Naive B cell (primary cell): ENCODE data around the gene RAB31. TPM values are rescaled to one million over a fixed set of nuclear protein-coding genes. Genes with fewer than 3 reads are reported as not detected.

Experiments used
- ATAC-seq, 2 donors: fragments of 150-1000 bp; cut with Tn5 transposase; 2 replicates each; pipeline ENCODE4 v1.10.0; 2021; ENCODE audit warnings: low read depth in 2 of 2, mild to moderate bottlenecking in 2 of 2, moderate library complexity in 2 of 2
- DNase-seq: peaks from one replicate; pipeline ENCODE4 v3.0.0; 2022
- H3K27ac Mint-ChIP-seq, 6 donors: one replicate each; pipeline ENCODE4 v1.8.0; 2020 to 2022; ENCODE audit warnings: mild to moderate bottlenecking in 6 of 6, mixed read lengths in 6 of 6, moderate library complexity in 5 of 6, inconsistent platforms in 2 of 6
- H3K27me3 Mint-ChIP-seq, 3 donors: one replicate each; pipeline ENCODE4 v1.8.0; 2021 to 2022; ENCODE audit warnings: mixed read lengths in 3 of 3, mild to moderate bottlenecking in 1 of 3
- H3K36me3 Mint-ChIP-seq, 2 donors: one replicate each; pipeline ENCODE4 v1.8.0; 2020 to 2022; ENCODE audit warnings: mixed read lengths in 2 of 2, inconsistent platforms in 1 of 2, mild to moderate bottlenecking in 1 of 2
- H3K4me1 Mint-ChIP-seq, 3 donors: one replicate each; pipeline ENCODE4 v1.8.0; 2020 to 2022; ENCODE audit warnings: mixed read lengths in 3 of 3, inconsistent platforms in 1 of 3, mild to moderate bottlenecking in 1 of 3, moderate library complexity in 1 of 3
- H3K4me3 Mint-ChIP-seq, 8 donors: one replicate each; pipeline ENCODE4 v1.8.0; 2020 to 2022; ENCODE audit warnings: mild to moderate bottlenecking in 8 of 8, mixed read lengths in 8 of 8, moderate library complexity in 8 of 8, inconsistent platforms in 2 of 8
- H3K9me3 Mint-ChIP-seq, 7 donors: one replicate each; pipeline ENCODE4 v1.8.0; 2020 to 2022; ENCODE audit warnings: mixed read lengths in 7 of 7, mild to moderate bottlenecking in 5 of 7, inconsistent platforms in 2 of 7, moderate library complexity in 1 of 7
- polyA plus RNA-seq, 6 donors: library from polyadenylated mRNA; unstranded; fragments of 300-500 nt; fragmentation: Illumina TruSeq; gene quantifications; one replicate each; pipeline ENCODE4 v1.2.3, GENCODE V29; 2021; ENCODE audit warnings: low read depth in 6 of 6

RAB31 gene
- polyA plus RNA-seq, 6 donors from 2014 or later: 20.7 to 66.5 (median 38.6) TPM

- no peak overlapping the region for H3K4me3 Mint-ChIP-seq
Observed at GRCh38 chr18:9697121-9697520, 11.0 kb upstream of the RAB31 start.

GRCh38 chr18:9698497-9698896 is 9.6 kb upstream of the RAB31 start:
- Mint-ChIP-seq H3K27me3 (no peaks in the 10 kb centered on the region), H3K27ac (no peak overlapping the region), H3K4me1 (peaks cover 7 to 16% (median 15%) of the 10 kb centered on the region in 3 donors), H3K4me3 (no peak overlapping the region), H3K36me3 (no peaks in the 10 kb centered on the region), H3K9me3 (no peaks in the 10 kb centered on the region)
- DNase-seq: no peak
- no peak for ATAC-seq

More at GRCh38 chr18:9697121-9697520, 11.0 kb upstream of the RAB31 start:
- Mint-ChIP-seq H3K27me3 (peaks cover 0 to 6% (median 0%) of the 10 kb centered on the region in 3 donors), H3K4me1 (peaks cover 3 to 10% (median 9%) of the 10 kb centered on the region in 3 donors), H3K27ac (no peak overlapping the region), H3K36me3 (no peaks in the 10 kb centered on the region), H3K9me3 (no peaks in the 10 kb centered on the region)
- DNase-seq (no peak), ATAC-seq (no peak)

DNA sequence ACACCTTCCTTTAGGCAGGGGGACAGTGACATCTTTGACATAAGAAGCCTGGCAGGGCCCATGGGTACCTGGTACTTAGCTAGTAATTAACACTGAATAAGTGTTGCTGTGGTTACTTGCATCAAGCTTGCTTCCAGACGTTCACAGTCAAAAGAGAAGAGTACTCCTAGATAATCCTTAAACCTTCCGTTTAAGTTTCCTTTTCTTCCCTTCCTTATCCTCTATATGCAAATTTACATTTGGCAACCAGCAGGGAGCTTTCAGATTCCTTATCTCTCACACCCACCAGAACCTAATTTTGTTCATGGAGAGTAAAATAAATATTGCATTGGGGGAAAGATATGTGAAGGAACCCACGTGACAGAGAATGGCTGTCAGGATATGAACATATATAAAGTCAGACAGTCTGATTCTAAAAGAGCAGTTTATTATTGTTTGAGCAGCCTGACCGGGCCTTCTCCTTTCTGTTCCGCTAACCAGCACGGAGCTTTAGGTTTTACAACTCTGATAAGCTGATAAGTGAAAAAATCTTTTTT is 7.8 kb upstream of the RAB31 start:
- no peaks in the 10 kb centered on the region for H3K9me3 Mint-ChIP-seq
- H3K27me3 Mint-ChIP-seq: peaks cover 0 to 10% (median 0%) of the 10 kb centered on the region in 3 donors
- ATAC-seq (no peak), DNase-seq (no peak)
- no peaks in the 10 kb centered on the region for H3K36me3 Mint-ChIP-seq
- H3K27ac Mint-ChIP-seq: no peak overlapping the region
- H3K4me1 Mint-ChIP-seq: peaks cover 7 to 16% (median 15%) of the 10 kb centered on the region in 3 donors
- no peak overlapping the region for H3K4me3 Mint-ChIP-seq

GRCh38 chr18:9701609-9702349 is 6.3 kb upstream of the RAB31 start:
- peaks cover 0 to 14% (median 10%) of the 10 kb centered on the region in 3 donors for H3K27me3 Mint-ChIP-seq
- H3K4me3 Mint-ChIP-seq: peak overlapping the region in 2 of 8 donors; percentile 12 to 72
- H3K36me3 Mint-ChIP-seq: no peaks in the 10 kb centered on the region
- DNase-seq: no peak
- H3K27ac Mint-ChIP-seq: peak overlapping the region in 2 of 6 donors; percentile 44 to 73
- H3K9me3 Mint-ChIP-seq: no peaks in the 10 kb centered on the region
- H3K4me1 Mint-ChIP-seq: peaks cover 7 to 16% (median 15%) of the 10 kb centered on the region in 3 donors
- peak; percentile 38 to 40 for ATAC-seq

DNA sequence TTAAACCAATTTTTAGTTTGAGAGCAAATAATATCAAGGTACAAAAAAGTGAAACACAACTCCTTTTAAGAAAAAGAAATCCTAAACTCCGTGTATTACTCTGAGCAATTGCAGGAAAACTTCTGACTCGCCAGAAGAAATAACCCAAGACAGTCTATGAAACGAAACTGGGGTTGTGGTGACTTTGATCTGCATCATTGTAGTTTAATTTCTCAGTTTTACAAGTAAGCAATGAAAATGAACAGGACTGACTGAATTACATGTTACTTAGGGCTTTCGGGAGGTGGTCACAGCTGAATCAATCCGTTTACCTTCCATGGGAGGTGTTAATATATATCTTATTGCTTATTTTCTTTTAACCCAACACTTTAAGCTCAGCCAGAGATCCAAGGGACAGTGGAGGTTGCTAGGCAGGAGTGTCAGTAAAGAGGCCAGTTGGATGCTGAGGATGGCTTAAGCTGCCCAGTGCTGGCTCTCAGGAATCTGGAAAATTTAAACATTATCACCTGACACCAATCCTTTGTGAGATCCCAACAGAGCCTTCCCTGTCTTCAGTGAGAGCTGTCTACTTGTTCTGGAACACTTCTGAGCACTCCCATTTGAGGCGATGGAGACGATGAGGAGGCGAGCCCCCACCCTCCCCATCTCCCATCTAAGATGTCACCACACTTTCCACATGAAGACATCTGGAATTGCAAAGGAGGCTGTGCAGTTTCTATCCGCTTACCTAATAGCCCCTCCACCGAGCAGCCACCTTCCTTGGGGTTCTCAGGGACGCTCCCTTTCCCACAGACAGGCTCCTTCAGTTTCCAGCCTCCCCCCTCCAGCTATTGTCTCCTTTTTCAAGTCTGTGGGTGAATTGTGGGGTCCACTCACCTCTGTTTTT is 3.6 kb upstream of the RAB31 start:
- H3K4me3 Mint-ChIP-seq: peak overlapping the region in 1 of 8 donors; percentile 25
- H3K27ac Mint-ChIP-seq: peak overlapping the region in 1 of 6 donors; percentile 7
- no peak for DNase-seq
- H3K27me3 Mint-ChIP-seq: peaks cover 4 to 29% (median 13%) of the 10 kb centered on the region in 3 donors
- no peaks in the 10 kb centered on the region for H3K36me3 Mint-ChIP-seq
- ATAC-seq: no peak
- H3K9me3 Mint-ChIP-seq: no peaks in the 10 kb centered on the region
- peaks cover 18 to 35% (median 29%) of the 10 kb centered on the region in 3 donors for H3K4me1 Mint-ChIP-seq

GRCh38 chr18:9705183-9705829 is 2.8 kb upstream of the RAB31 start:
- H3K27ac Mint-ChIP-seq: peak overlapping the region in 2 of 6 donors; percentile 6 to 12
- peaks cover 24 to 44% (median 37%) of the 10 kb centered on the region in 3 donors for H3K4me1 Mint-ChIP-seq
- ATAC-seq (no peak), DNase-seq (no peak)
- H3K27me3 Mint-ChIP-seq: peaks cover 8 to 37% (median 21%) of the 10 kb centered on the region in 3 donors
- H3K9me3 Mint-ChIP-seq: no peaks in the 10 kb centered on the region
- peak overlapping the region in 1 of 8 donors; percentile 87 for H3K4me3 Mint-ChIP-seq
- H3K36me3 Mint-ChIP-seq: no peaks in the 10 kb centered on the region

DNA sequence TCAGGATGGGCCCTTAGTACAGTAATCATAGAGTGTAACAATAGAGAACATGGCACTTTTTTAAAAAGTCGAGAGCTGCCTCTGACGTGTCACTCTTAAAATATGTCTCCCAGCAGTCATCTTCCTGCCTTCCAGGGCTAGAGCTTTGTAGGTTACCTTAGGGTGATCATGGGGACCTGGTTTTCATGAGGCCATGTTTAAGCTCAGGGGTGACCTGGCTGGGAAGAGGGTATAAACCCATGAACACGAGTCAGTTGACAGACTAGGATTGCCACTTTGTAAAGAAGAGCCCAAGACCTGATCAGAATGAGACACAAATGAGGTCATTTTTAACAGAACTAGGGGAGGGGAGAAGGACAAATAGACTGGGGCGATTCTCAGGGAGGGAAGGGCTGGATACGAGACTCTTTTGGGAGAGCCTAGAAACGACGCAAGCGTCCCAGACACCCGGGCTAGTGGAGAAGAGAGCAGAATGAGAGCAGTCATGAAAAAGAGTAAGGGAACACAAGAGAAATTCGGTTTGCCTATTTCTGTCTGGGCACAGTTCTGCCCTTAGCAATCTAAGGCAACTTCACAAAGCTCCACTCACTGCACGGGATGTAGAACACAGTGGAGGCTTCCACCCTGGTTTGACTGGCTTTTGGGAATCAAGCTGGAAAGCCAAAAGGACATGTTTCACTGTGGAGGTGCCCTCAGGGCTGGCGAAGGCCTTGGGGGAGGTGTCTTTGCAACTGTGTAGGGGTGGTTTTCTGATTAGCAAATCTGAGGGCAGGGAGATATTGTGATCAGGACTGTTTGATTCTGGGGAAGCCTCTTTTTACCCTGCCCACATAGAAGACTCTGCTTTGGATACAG is 1.8 kb upstream of the RAB31 start:
- Mint-ChIP-seq H3K9me3 (no peaks in the 10 kb centered on the region), H3K27me3 (peaks cover 8 to 46% (median 31%) of the 10 kb centered on the region in 3 donors), H3K36me3 (no peaks in the 10 kb centered on the region), H3K4me3 (peak overlapping the region in 6 of 8 donors; percentile 6 to 92 (median 86)), H3K27ac (peak overlapping the region in 4 of 6 donors; percentile 1 to 93 (median 31)), H3K4me1 (peaks cover 29 to 52% (median 36%) of the 10 kb centered on the region in 3 donors)
- ATAC-seq (no peak), DNase-seq (no peak)

GRCh38 chr18:9707381-9708056 is 582 bp upstream of the RAB31 start:
- peak overlapping the region; percentile 73 to 92 (median 86) for H3K4me3 Mint-ChIP-seq
- peaks cover 8 to 57% (median 43%) of the 10 kb centered on the region in 3 donors for H3K27me3 Mint-ChIP-seq
- no peaks in the 10 kb centered on the region for H3K36me3 Mint-ChIP-seq
- peak overlapping the region; percentile 4 to 94 (median 87) for H3K27ac Mint-ChIP-seq
- H3K4me1 Mint-ChIP-seq: peaks cover 24 to 52% (median 33%) of the 10 kb centered on the region in 3 donors
- peak; percentile 19 for DNase-seq
- peaks cover 0 to 3% (median 0%) of the 10 kb centered on the region in 7 donors for H3K9me3 Mint-ChIP-seq
- ATAC-seq: no peak

- H3K27ac Mint-ChIP-seq: peak overlapping the region; percentile 73 to 93 (median 88)
- ATAC-seq: peak; percentile 46 to 47
Observed at GRCh38 chr18:9708434-9709303, 568 bp downstream of the RAB31 start.

DNA sequence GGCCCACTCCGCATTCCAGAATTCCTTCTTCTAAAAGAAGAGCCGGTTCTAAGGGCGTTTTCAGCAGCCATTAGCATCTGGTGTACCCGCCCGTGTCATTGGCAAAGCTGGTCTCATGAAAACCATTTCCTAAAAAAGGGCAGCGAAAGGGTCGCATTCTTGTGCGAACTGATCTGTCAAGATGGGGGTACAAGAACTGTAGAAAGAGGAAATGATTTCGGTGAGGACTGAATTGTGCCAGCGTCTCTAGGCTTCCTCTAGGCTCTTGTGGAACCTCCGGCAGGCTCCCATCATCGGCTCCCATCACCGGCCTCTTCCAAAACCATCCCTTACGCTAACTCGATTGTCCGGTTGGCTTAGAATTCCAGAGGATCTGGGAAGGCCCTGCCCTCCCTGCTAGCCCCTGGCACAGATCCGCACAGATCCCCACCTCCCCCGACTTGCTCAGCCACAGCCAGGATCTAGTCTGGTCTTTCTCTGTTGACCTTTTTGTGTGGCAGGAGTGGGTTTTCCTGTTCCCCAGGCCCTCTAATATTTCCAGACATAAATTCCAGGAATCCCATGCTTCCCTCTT is 1.3 kb downstream of the RAB31 start:
- peak in 1 of 2 donors; percentile 16 for ATAC-seq

More at GRCh38 chr18:9708434-9709303, 568 bp downstream of the RAB31 start:
- Mint-ChIP-seq H3K36me3 (no peaks in the 10 kb centered on the region), H3K4me3 (peak overlapping the region; percentile 89 to 97 (median 94)), H3K27me3 (peaks cover 8 to 68% (median 54%) of the 10 kb centered on the region in 3 donors), H3K9me3 (peaks cover 0 to 4% (median 0%) of the 10 kb centered on the region in 7 donors), H3K4me1 (peaks cover 21 to 52% (median 31%) of the 10 kb centered on the region in 3 donors)
- DNase-seq: peak; percentile 48

More for the DNA sequence above, 1.3 kb downstream of the RAB31 start:
- H3K9me3 Mint-ChIP-seq: peaks cover 0 to 4% (median 0%) of the 10 kb centered on the region in 7 donors
- peak overlapping the region; percentile 89 to 97 (median 94) for H3K4me3 Mint-ChIP-seq
- peaks cover 21 to 54% (median 31%) of the 10 kb centered on the region in 3 donors for H3K4me1 Mint-ChIP-seq
- H3K27ac Mint-ChIP-seq: peak overlapping the region; percentile 73 to 93 (median 88)
- H3K27me3 Mint-ChIP-seq: peaks cover 8 to 75% (median 59%) of the 10 kb centered on the region in 3 donors
- no peak for DNase-seq
- H3K36me3 Mint-ChIP-seq: no peaks in the 10 kb centered on the region
